ENCODE measurements around the gene ATF6B.

ATF6B gene

GRCh38 chr6:32174416-32174815 is 46.4 kb upstream of the ATF6B start:
- DNase-seq (ENCODE audit: extremely low spot score), result no peak
- CTCF ChIA-PET, result no interaction called here
- POLR2A ChIA-PET, result no interaction called here
- TF ChIP-seq, protein P1, sequence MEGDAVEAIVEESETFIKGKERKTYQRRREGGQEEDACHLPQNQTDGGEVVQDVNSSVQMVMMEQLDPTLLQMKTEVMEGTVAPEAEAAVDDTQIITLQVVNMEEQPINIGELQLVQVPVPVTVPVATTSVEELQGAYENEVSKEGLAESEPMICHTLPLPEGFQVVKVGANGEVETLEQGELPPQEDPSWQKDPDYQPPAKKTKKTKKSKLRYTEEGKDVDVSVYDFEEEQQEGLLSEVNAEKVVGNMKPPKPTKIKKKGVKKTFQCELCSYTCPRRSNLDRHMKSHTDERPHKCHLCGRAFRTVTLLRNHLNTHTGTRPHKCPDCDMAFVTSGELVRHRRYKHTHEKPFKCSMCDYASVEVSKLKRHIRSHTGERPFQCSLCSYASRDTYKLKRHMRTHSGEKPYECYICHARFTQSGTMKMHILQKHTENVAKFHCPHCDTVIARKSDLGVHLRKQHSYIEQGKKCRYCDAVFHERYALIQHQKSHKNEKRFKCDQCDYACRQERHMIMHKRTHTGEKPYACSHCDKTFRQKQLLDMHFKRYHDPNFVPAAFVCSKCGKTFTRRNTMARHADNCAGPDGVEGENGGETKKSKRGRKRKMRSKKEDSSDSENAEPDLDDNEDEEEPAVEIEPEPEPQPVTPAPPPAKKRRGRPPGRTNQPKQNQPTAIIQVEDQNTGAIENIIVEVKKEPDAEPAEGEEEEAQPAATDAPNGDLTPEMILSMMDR (IDR thresholded peaks at IDR 0.05; ENCODE audit: control extremely low read depth, extremely low read depth, low read depth, missing control alignments), result no peak

- TF ChIP-seq, protein P1 (IDR thresholded peaks at IDR 0.05; ENCODE audit: control extremely low read depth, extremely low read depth, low read depth, missing control alignments), result no peak
- ChIA-PET CTCF (no interaction called here), POLR2A (no interaction called here)
- no peak for DNase-seq (ENCODE audit: extremely low spot score)
These were observed 45.1 kb upstream of the ATF6B start for GRCh38 chr6:32173051-32173727.

GRCh38 chr6:32171234-32171633 is 43.2 kb upstream of the ATF6B start:
- POLR2A ChIA-PET, result no interaction called here
- CTCF ChIA-PET, result interaction anchor here (1.1 to 1.4 kb wide), 2 partner anchors 24 to 53 kb away, joined by 4 read pairs; no protein-coding TSS in a partner anchor
- DNase-seq (ENCODE audit: extremely low spot score), result no peak
- TF ChIP-seq, protein P1 (IDR thresholded peaks at IDR 0.05; ENCODE audit: control extremely low read depth, extremely low read depth, low read depth, missing control alignments), result no peak

DNA sequence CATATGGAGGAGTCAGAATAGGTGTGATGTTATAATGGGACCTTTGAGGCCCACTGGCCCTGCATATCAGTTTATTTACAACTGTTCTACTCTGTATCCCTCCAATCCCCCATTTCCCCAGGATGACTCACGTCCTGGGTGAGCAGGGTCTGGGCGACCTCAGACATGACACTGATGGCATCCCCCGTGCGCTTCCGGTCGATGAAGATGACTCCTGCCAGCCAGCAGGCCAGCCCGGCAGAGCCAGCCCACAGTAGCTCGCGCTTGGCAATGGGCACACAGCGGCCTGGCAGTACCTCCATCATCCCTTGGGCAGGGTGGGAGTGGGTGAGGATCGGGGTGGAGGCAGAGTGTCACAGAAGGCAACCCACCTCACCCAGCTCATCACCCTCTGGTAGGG is 42.2 kb upstream of the ATF6B start:
- TF ChIP-seq, protein P1 (IDR thresholded peaks at IDR 0.05; ENCODE audit: control extremely low read depth, extremely low read depth, low read depth, missing control alignments), result no peak
- DNase-seq (ENCODE audit: extremely low spot score), result no peak
- ChIA-PET POLR2A (no interaction called here), CTCF (no interaction called here)

GRCh38 chr6:32168807-32169591 is 41.0 kb upstream of the ATF6B start:
- ChIA-PET CTCF (interaction anchor here (1.1 kb wide), 1 partner anchor 50 kb away, joined by 5 read pairs; no protein-coding TSS in a partner anchor), POLR2A (no interaction called here)
- no peak for DNase-seq (ENCODE audit: extremely low spot score)
- TF ChIP-seq, protein P1 (IDR thresholded peaks at IDR 0.05; ENCODE audit: control extremely low read depth, extremely low read depth, low read depth, missing control alignments), result no peak

DNA sequence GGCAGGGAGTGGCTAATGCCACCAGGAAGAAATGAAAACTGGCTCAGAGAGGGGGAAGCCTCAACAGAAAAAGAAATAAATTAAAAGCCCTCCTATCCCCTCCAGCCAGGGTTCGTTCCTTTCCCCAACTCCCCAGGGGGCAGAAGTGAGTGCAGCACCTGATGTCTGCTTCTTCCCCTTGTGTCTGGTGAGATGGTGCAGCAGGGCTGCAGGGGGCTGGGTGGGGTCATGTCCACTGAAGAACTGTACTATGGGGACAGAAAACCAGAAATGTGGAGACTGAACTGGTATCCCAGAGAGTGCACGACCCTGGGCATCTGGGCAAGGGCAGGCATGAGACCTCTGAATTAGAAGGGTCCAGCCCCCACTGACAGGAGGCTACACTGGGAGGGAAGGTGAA is 40.3 kb upstream of the ATF6B start:
- CTCF ChIA-PET, result no interaction called here
- TF ChIP-seq, protein P1 (IDR thresholded peaks at IDR 0.05; ENCODE audit: control extremely low read depth, extremely low read depth, low read depth, missing control alignments), result no peak
- POLR2A ChIA-PET, result no interaction called here
- DNase-seq (ENCODE audit: extremely low spot score), result no peak

All from GM10248 (cell line).